HG02981 (cell line): ENCODE results near the gene ZSCAN10.

Experiments
- ATAC-seq: cut with Tn5 transposase; IDR thresholded peaks from one replicate; pipeline ENCODE4 v1.9.1; 2021; ENCODE audit warnings: mild to moderate bottlenecking, moderate library complexity; ENCODE audit not compliant: unreplicated experiment

Gene ZSCAN10

DNA sequence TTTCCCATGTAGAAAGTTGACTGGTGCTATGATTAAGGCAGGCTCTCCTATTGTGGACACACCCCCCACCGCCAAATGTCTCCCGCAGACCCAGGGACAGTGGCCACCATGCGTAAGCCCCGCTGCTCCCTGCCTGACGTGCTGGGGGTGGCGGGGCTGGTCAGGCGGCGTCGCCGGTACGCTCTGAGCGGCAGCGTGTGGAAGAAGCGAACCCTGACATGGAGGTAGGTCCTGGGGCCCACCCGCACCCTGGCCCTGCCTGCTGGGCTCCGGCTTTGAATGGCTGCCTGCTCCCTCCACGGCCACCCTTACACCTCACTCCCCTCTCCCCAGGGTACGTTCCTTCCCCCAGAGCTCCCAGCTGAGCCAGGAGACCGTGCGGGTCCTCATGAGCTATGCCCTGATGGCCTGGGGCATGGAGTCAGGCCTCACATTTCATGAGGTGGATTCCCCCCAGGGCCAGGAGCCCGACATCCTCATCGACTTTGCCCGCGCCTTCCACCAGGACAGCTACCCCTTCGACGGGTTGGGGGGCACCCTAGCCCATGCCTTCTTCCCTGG lies 49.1 kb downstream of the ZSCAN10 start:
- no peak for ATAC-seq

DNA sequence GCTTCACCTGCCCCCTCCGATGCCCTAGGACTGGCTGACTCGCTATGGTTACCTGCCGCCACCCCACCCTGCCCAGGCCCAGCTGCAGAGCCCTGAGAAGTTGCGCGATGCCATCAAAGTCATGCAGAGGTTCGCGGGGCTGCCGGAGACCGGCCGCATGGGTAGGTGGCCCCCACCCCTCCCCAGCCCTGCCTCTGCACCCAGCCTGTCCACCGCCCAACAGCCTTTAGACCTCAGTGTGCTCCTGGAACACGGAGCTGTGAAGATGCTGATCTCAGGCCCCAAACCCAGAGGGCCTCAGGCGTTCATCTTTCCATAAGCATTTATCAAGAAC lies 51.7 kb downstream of the ZSCAN10 start:
- ATAC-seq = no peak

DNA sequence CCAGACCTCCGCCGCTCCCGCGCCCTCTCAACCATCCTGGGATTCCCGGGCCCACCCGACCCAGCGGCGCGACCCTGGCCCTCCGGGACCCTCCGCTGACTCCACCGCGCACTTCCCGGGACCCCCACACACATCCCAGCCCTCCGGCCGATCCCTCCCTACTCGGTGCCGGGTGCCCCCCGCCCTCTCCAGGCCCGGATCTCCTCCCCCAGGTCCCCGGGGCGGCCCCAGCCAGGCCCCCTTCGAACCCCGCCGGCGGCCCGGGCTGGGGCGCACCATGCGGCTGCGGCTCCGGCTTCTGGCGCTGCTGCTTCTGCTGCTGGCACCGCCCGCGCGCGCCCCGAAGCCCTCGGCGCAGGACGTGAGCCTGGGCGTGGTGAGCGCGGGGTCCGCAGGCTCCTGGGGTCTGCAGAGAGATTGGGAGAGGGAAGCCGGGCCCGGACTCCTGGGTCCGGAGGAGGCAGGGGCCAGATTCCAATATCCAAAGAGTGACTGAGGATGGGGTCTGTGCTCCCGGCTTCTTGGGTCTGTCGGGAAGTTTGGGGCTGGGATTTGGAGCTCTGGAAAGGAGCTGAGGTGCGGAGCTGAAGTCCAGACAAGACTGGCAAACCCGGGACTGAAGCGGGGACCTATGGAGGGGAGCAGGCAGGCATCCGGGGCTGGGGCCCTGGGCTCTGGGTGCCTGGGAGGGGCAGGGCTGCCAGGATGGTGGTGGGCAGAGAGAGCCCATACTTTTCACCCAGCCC lies 52.3 kb downstream of the ZSCAN10 start:
- no peak for ATAC-seq

DNA sequence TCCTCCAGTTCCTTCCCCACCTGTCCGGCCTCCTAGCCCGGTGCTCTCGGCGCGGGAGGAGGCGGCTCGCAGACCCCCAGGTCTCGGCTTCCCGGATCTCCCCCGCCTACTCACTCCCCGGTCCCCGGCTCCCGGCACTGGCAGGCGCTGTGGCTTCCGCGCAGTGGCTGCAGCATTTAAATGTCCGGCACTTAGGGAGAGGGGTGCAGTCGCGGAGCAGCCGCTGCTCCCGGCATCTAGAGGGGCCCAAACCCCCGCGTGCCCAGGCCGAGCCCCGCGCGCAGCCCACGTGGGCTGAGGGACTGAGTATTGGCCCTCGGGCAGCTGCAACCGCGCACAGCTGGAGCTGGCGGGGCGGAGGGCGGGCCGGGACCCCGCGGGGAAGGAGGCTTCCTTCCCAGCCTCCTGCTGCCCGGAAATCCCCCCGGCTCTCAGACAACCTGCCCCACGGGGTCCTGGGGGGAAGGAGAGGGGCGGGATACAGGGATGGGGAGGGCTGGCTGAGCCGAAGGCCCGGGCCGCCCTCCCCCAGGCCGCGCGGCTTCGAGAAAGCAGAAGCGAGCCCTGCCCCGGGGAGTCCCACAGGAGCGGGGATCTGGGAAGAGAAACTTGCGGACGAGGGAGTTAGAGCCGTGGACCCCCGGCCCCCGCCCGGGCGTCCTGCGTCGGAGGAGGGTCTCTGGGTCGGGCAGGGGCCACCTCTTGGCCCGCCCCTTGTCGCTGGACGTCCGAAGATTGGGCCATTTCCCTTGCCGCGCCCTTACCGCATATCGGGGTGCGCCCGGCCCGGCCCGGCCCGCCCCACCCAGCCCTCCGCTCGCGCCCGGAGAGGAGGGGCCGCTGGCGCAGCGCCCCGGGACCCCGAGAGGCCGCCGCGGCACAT lies 53.1 kb downstream of the ZSCAN10 start, which contains the start of gene MMP25:
TSS of gene MMP25 (plus strand) at position 804 of the 883 bp plus-strand sequence. CDS start 357 bp downstream, outside the sequence.
- ATAC-seq = no peak

DNA sequence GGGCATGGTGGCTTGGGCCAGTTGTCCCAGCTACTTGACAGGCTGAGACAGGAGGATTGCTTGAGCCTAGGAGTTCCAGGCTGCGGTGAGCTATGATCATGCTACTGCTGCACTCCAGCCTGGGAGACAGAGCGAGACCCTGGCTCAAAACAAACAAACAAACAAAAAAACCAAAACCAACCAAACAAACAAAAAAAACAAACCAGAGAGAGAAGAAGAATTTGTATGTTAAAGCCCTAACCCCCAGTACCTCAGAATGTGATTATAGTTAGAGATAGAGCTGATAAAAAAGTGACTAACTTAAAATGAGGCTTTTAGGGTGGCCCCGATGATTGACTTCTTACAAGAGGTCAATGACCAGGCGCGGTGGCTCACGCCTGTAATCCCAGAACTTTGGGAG lies 54.4 kb downstream of the ZSCAN10 start:
- ATAC-seq = no peak

DNA sequence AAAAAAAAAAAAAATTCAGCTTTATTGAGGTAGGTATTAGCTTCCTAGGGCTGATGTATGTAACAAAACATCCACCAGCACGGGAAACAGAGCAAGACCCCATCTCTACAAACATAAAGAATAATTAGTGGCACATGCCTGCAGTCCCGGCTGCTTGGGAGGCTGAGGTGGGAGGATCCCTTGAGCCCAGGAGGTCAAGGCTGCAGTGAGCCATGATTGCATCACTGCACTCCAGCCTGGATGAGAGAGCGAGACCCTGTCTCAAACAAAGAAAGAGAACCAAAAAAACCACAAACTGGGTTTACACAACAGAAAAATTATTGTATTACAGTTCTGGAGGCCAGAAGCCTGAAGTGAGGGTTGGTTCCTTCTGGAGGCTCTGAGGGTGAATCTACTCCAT lies 56.7 kb downstream of the ZSCAN10 start:
- no peak for ATAC-seq

DNA sequence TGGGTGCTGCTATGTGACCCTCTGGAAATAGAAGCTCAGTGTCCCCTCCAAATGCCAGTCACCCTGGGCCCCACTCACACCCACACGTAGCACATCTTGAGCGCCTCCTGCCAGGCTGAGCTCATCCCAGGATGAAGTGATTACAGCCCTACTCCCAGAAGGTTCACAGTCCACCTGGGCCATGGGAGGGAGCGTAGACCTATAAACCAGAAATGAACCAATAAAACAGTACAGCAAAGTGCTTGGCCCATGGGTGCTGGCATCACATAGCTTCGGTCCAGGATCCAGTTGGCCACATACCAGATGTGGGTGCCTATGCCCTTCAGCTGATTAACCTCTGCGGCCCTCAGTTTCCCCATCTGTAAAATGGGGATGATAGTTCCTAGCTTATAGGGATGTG lies 60.2 kb downstream of the ZSCAN10 start:
- ATAC-seq = no peak
